Hepatocyte (in vitro differentiated cells): Measurements from ENCODE around the gene SIRT7. TPM values are rescaled to one million over a fixed set of nuclear protein-coding genes. Genes with fewer than 3 reads are reported as not detected.

Source experiments
- DNase-seq: peaks from one replicate; pipeline ENCODE4 v3.0.0-alpha.2; 2016; ENCODE audit warnings: low spot score
- H2AFZ ChIP-seq: fragments of 200-600 bp; sonication (generic); 2 replicates; pipeline ENCODE4 v1.6.0; 2016; ENCODE audit warnings: antibody characterized with exemption, mild to moderate bottlenecking
- H3K27ac ChIP-seq: fragments of 200-600 bp; sonication (generic); 2 replicates; pipeline ENCODE4 v1.5.1; 2016; ENCODE audit warnings: mild to moderate bottlenecking
- H3K27me3 ChIP-seq: fragments of 200-600 bp; sonication (generic); 2 replicates; pipeline ENCODE4 v1.6.1; 2016
- H3K36me3 ChIP-seq: fragments of 200-600 bp; sonication (generic); replicated peaks from 2 replicates; pipeline ENCODE4 v1.5.1; 2016; ENCODE audit warnings: low read depth; ENCODE audit not compliant: insufficient read depth
- H3K4me1 ChIP-seq: fragments of 200-600 bp; sonication (generic); 2 replicates; pipeline ENCODE4 v1.5.1; 2016; ENCODE audit warnings: mild to moderate bottlenecking, moderate library complexity; ENCODE audit not compliant: insufficient read depth
- H3K4me2 ChIP-seq: fragments of 200-600 bp; sonication (generic); 2 replicates; pipeline ENCODE4 v1.6.0; 2016
- H3K4me3 ChIP-seq: fragments of 200-600 bp; sonication (generic); 2 replicates; pipeline ENCODE4 v1.5.1; 2016; ENCODE audit warnings: mild to moderate bottlenecking
- H3K79me2 ChIP-seq: fragments of 200-600 bp; sonication (generic); 2 replicates; pipeline ENCODE4 v1.6.0; 2017; ENCODE audit warnings: mild to moderate bottlenecking
- H3K9me2 ChIP-seq: fragments of 200-600 bp; sonication (generic); replicated peaks from 2 replicates; pipeline ENCODE4 v1.6.0; 2017; ENCODE audit warnings: mild to moderate bottlenecking; ENCODE audit not compliant: insufficient read depth
- H3K9me3 ChIP-seq: fragments of 200-600 bp; sonication (generic); 2 replicates; pipeline ENCODE4 v1.5.1; 2016; ENCODE audit warnings: low read depth, mild to moderate bottlenecking
- H4K20me1 ChIP-seq: fragments of 200-600 bp; sonication (generic); 2 replicates; pipeline ENCODE4 v1.6.0; 2016; ENCODE audit warnings: mild to moderate bottlenecking; ENCODE audit not compliant: insufficient read depth, poor library complexity, severe bottlenecking
- EZH2 ChIP-seq: fragments of 200-600 bp; sonication (generic); IDR thresholded peaks from 2 replicates; pipeline ENCODE4 v1.6.1; 2016; ENCODE audit warnings: antibody characterized with exemption, mild to moderate bottlenecking, borderline replicate concordance
- EZH2phosphoT487 ChIP-seq: fragments of 200-600 bp; sonication (generic); IDR thresholded peaks from one replicate; pipeline ENCODE4 v1.6.1; 2018; ENCODE audit warnings: antibody characterized with exemption, mild to moderate bottlenecking, low read depth, moderate library complexity; ENCODE audit not compliant: unreplicated experiment, severe bottlenecking
- WGBS: methylation state at CpG from one replicate; pipeline ENCODE4 v1.1.6; 2016; ENCODE audit warnings: low lambda C conversion rate; ENCODE audit errors: missing lambda C conversion rate; 5-methylcytosine and 5-hydroxymethylcytosine counted together
- polyA plus RNA-seq: library from polyadenylated mRNA; unstranded; fragments of >200 nt; fragmentation: Nextera tagmentation; extraction: Ambion mirVana; gene quantifications from 2 replicates; pipeline ENCODE4 v1.2.1, GENCODE V29; 2016
- total RNA-seq: library from RNA; depleted of rRNA; stranded (reverse); fragments of >200 nt; gene quantifications from 2 replicates; pipeline ENCODE4 v1.2.3, GENCODE V29; 2014
- TF ChIP-seq, protein P1 (sequence below): fragments of 200-600 bp; sonication (generic); IDR thresholded peaks from 2 replicates; pipeline ENCODE4 v1.5.1; 2016; ENCODE audit warnings: antibody characterized with exemption, mild to moderate bottlenecking; ENCODE audit not compliant: poor library complexity

SIRT7 gene
- total and polyA plus RNA-seq, 2 experiments from 2014 or later: 16.5 to 35.2 TPM

GRCh38 chr17:81907219-81908145, 10.5 kb downstream of the SIRT7 start:
- no peaks in the 10 kb centered on the region for H3K9me3 ChIP-seq
- no peaks in the 10 kb centered on the region for H3K9me2 ChIP-seq
- H2AFZ ChIP-seq: no peak overlapping the region
- 94% methylated on average over 26 of the region's 26 CpGs for WGBS
- H3K79me2 ChIP-seq: peaks cover 18% of the 10 kb centered on the region
- DNase-seq: no peak
- no peak overlapping the region for H3K27ac ChIP-seq
- H4K20me1 ChIP-seq: peaks cover 4% of the 10 kb centered on the region
- TF ChIP-seq EZH2phosphoT487 (no peak), EZH2 (no peak)
- TF ChIP-seq, protein P1, sequence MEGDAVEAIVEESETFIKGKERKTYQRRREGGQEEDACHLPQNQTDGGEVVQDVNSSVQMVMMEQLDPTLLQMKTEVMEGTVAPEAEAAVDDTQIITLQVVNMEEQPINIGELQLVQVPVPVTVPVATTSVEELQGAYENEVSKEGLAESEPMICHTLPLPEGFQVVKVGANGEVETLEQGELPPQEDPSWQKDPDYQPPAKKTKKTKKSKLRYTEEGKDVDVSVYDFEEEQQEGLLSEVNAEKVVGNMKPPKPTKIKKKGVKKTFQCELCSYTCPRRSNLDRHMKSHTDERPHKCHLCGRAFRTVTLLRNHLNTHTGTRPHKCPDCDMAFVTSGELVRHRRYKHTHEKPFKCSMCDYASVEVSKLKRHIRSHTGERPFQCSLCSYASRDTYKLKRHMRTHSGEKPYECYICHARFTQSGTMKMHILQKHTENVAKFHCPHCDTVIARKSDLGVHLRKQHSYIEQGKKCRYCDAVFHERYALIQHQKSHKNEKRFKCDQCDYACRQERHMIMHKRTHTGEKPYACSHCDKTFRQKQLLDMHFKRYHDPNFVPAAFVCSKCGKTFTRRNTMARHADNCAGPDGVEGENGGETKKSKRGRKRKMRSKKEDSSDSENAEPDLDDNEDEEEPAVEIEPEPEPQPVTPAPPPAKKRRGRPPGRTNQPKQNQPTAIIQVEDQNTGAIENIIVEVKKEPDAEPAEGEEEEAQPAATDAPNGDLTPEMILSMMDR: no peak
- H3K4me1 ChIP-seq: peaks cover 16% of the 10 kb centered on the region
- no peaks in the 10 kb centered on the region for H3K27me3 ChIP-seq
- no peak overlapping the region for H3K4me2 ChIP-seq
- H3K4me3 ChIP-seq: no peak overlapping the region
- no peaks in the 10 kb centered on the region for H3K36me3 ChIP-seq

GRCh38 chr17:81906476-81907218, 11.3 kb downstream of the SIRT7 start:
- TF ChIP-seq, protein P1: no peak
- no peak for TF ChIP-seq EZH2
- TF ChIP-seq EZH2phosphoT487: no peak
- peaks cover 6% of the 10 kb centered on the region for H4K20me1 ChIP-seq
- H3K27ac ChIP-seq: no peak overlapping the region
- H3K9me3 ChIP-seq: no peaks in the 10 kb centered on the region
- H2AFZ ChIP-seq: no peak overlapping the region
- WGBS: 97% methylated on average over 15 of the region's 15 CpGs
- no peaks in the 10 kb centered on the region for H3K27me3 ChIP-seq
- H3K36me3 ChIP-seq: no peaks in the 10 kb centered on the region
- no peak overlapping the region for H3K4me3 ChIP-seq
- no peaks in the 10 kb centered on the region for H3K9me2 ChIP-seq
- peaks cover 20% of the 10 kb centered on the region for H3K4me1 ChIP-seq
- H3K79me2 ChIP-seq: peaks cover 18% of the 10 kb centered on the region
- no peak overlapping the region for H3K4me2 ChIP-seq
- DNase-seq: no peak

- WGBS: 92% methylated on average over 10 of the region's 10 CpGs
- peaks cover 22% of the 10 kb centered on the region for H3K4me1 ChIP-seq
- H3K36me3 ChIP-seq: no peaks in the 10 kb centered on the region
- no peaks in the 10 kb centered on the region for H3K27me3 ChIP-seq
- H3K9me2 ChIP-seq: no peaks in the 10 kb centered on the region
- no peak for DNase-seq
- peaks cover 7% of the 10 kb centered on the region for H4K20me1 ChIP-seq
- TF ChIP-seq EZH2phosphoT487 (no peak), EZH2 (no peak)
- TF ChIP-seq, protein P1: no peak
- no peak overlapping the region for H3K4me3 ChIP-seq
- H3K9me3 ChIP-seq: no peaks in the 10 kb centered on the region
- H3K79me2 ChIP-seq: peaks cover 18% of the 10 kb centered on the region
- H2AFZ ChIP-seq: no peak overlapping the region
- H3K4me2 ChIP-seq: no peak overlapping the region
- H3K27ac ChIP-seq: no peak overlapping the region
Measured at GRCh38 chr17:81905993-81906392, 12.0 kb downstream of the SIRT7 start.
